B cell (primary cell): ENCODE results near the gene NT5DC3. TPM values are rescaled to one million over a fixed set of nuclear protein-coding genes. Genes with fewer than 3 reads are reported as not detected.

Source experiments
- ATAC-seq: fragments of 200-7000 bp; cut with Tn5 transposase; one replicate; pipeline ENCODE4 v1.10.0; 2021; ENCODE audit warnings: low read depth, mild to moderate bottlenecking, moderate number of reproducible peaks, moderate library complexity
- CTCF ChIA-PET: fragments of 350-600 bp; sonication (Branson Sonifier 250); formaldehyde crosslinking; loops from one replicate; lab custom pipeline; 2021; ENCODE audit warnings: antibody characterized with exemption, inconsistent platforms; lab: Charles Lee
- POLR2A ChIA-PET: fragments of 350-600 bp; sonication (Branson Sonifier 250); formaldehyde crosslinking; loops from one replicate; lab custom pipeline; 2021; ENCODE audit warnings: antibody characterized with exemption; lab: Charles Lee
- DNase-seq: peaks from one replicate; pipeline ENCODE4 v3.0.0; 2013
- H2AFZ ChIP-seq: 2 replicates; pipeline ENCODE4 v1.6.1; 2012; ENCODE audit warnings: mild to moderate bottlenecking, low read depth, low read length; ENCODE audit not compliant: insufficient read depth, poor library complexity, severe bottlenecking
- H3K27ac ChIP-seq, 2 donors: 1 replicate in 1 of 2; 2 replicates in 1 of 2; pipeline ENCODE4 v1.5.1; 2012 to 2013; ENCODE audit warnings: low read length in 2 of 2, mild to moderate bottlenecking in 2 of 2, moderate library complexity in 1 of 2
- H3K27me3 ChIP-seq, 4 experiments: fragments of 200-600 bp in 1 of 4; sonication (generic) in 1 of 4; replicated peaks in 1 of 4; 1 replicate in 2 of 4; 2 replicates in 2 of 4; pipeline versions ENCODE4 v1.6.1 to v1.7.0; 2013 to 2016; ENCODE audit warnings: low read length in 3 of 4, mild to moderate bottlenecking in 2 of 4, mixed read lengths in 1 of 4, moderate library complexity in 1 of 4; ENCODE audit not compliant: insufficient read depth in 4 of 4, control insufficient read depth in 3 of 4; ENCODE audit errors: control extremely low read depth in 1 of 4
- H3K36me3 ChIP-seq, 2 experiments: replicated peaks in 1 of 2; 1 replicate in 1 of 2; 2 replicates in 1 of 2; pipeline versions ENCODE4 v1.6.1 to v1.7.1; 2013; ENCODE audit warnings: low read length in 1 of 2; ENCODE audit not compliant: insufficient read depth in 2 of 2, control insufficient read depth in 1 of 2; ENCODE audit errors: control extremely low read depth in 1 of 2, extremely low read depth in 1 of 2
- H3K4me1 ChIP-seq, 2 donors: fragments of 200-600 bp in 1 of 2; sonication (generic) in 1 of 2; 1 replicate in 1 of 2; 2 replicates in 1 of 2; pipeline versions ENCODE4 v1.5.1 to v1.6.1; 2013 to 2017; ENCODE audit warnings: low read length in 2 of 2; ENCODE audit not compliant: control insufficient read depth in 2 of 2, insufficient read depth in 2 of 2
- H3K4me2 ChIP-seq: replicated peaks from 2 replicates; pipeline ENCODE3; 2012; ENCODE audit warnings: mild to moderate bottlenecking, low read depth, low read length; ENCODE audit not compliant: poor library complexity, severe bottlenecking
- H3K4me3 ChIP-seq, 5 experiments: fragments of 200-600 bp in 1 of 5; sonication (generic) in 1 of 5; 1 replicate in 3 of 5; 2 replicates in 2 of 5; pipeline versions ENCODE4 v1.5.1 to v1.7.0; 2011 to 2016; ENCODE audit warnings: low read length in 4 of 5, mild to moderate bottlenecking in 4 of 5, low read depth in 2 of 5, control low read depth in 1 of 5, moderate library complexity in 1 of 5; ENCODE audit not compliant: insufficient read depth in 1 of 5; ENCODE audit errors: control extremely low read depth in 1 of 5, extremely low read depth in 1 of 5
- H3K79me2 ChIP-seq: fragments of 200-600 bp; sonication (generic); one replicate; pipeline ENCODE4 v1.6.0; 2016; ENCODE audit warnings: low read length; ENCODE audit not compliant: control insufficient read depth, insufficient read depth
- H3K9ac ChIP-seq: fragments of 200-600 bp; sonication (generic); 2 replicates; pipeline ENCODE4 v1.6.1; 2017; ENCODE audit warnings: mild to moderate bottlenecking, low read length, moderate library complexity
- H3K9me3 ChIP-seq, 3 donors: one replicate each; pipeline versions ENCODE4 v1.6.1 to v1.7.1; 2013; ENCODE audit warnings: low read length in 2 of 3; ENCODE audit not compliant: control insufficient read depth in 2 of 3, insufficient read depth in 1 of 3; ENCODE audit errors: control extremely low read depth in 1 of 3
- H4K20me1 ChIP-seq: 2 replicates; pipeline ENCODE4 v1.6.0; 2012; ENCODE audit warnings: mild to moderate bottlenecking, low read length; ENCODE audit not compliant: insufficient read depth, control insufficient read depth, poor library complexity, severe bottlenecking
- H3K27ac Mint-ChIP-seq: one replicate; pipeline ENCODE4 v1.8.0; 2021; ENCODE audit warnings: mixed read lengths
- H3K27me3 Mint-ChIP-seq: one replicate; pipeline ENCODE4 v1.8.0; 2021; ENCODE audit warnings: mixed read lengths
- H3K4me1 Mint-ChIP-seq: one replicate; pipeline ENCODE4 v1.8.0; 2021; ENCODE audit warnings: mixed read lengths
- H3K4me3 Mint-ChIP-seq: one replicate; pipeline ENCODE4 v1.8.0; 2021; ENCODE audit warnings: mixed read lengths
- H3K9me3 Mint-ChIP-seq: one replicate; pipeline ENCODE4 v1.8.0; 2022; ENCODE audit warnings: mixed read lengths; ENCODE audit not compliant: insufficient read depth
- EZH2 ChIP-seq: IDR thresholded peaks from 2 replicates; pipeline ENCODE4 v1.6.1; 2012; ENCODE audit warnings: borderline replicate concordance, low read depth, mild to moderate bottlenecking, moderate library complexity, low read length; ENCODE audit not compliant: insufficient read depth, poor library complexity, severe bottlenecking
- WGBS: methylation state at CpG from one replicate; pipeline ENCODE4 v1.1.5; 2013; ENCODE audit warnings: missing lambda C conversion rate; ENCODE audit not compliant: insufficient coverage; 5-methylcytosine and 5-hydroxymethylcytosine counted together
- intact Hi-C: fragments of 100-400 bp; cut with micrococcal nuclease; formaldehyde crosslinking; loops from one replicate; pipeline ENCODE4 v1.10.0; 2022
- polyA plus RNA-seq: library from polyadenylated mRNA; depleted of rRNA; stranded (reverse); fragments of >200 nt; gene quantifications from 2 replicates; pipeline ENCODE4 v1.2.3, GENCODE V29; 2012
- total RNA-seq, 2 donors: library from RNA; stranded (reverse); fragments of 120-200 nt in 1 of 2; gene quantifications; 1 replicate in 1 of 2; 2 replicates in 1 of 2; pipeline versions ENCODE4 v1.2.3 to v1.2.4, GENCODE V29; 2013 to 2022
- TF ChIP-seq, protein P1 (sequence below): fragments of 200-600 bp; IDR thresholded peaks from one replicate; pipeline ENCODE4 v1.8.0; 2022; ENCODE audit warnings: antibody characterized with exemption, mild to moderate bottlenecking

The NT5DC3 gene
- total and polyA plus RNA-seq, 2 donors (not counting 1 experiment from before 2014, with no cell fraction given) = 4.4 to 10.6 TPM

- no peak overlapping the region for H3K9ac ChIP-seq
- H3K4me2 ChIP-seq = no peak overlapping the region
- TF ChIP-seq, protein P1, sequence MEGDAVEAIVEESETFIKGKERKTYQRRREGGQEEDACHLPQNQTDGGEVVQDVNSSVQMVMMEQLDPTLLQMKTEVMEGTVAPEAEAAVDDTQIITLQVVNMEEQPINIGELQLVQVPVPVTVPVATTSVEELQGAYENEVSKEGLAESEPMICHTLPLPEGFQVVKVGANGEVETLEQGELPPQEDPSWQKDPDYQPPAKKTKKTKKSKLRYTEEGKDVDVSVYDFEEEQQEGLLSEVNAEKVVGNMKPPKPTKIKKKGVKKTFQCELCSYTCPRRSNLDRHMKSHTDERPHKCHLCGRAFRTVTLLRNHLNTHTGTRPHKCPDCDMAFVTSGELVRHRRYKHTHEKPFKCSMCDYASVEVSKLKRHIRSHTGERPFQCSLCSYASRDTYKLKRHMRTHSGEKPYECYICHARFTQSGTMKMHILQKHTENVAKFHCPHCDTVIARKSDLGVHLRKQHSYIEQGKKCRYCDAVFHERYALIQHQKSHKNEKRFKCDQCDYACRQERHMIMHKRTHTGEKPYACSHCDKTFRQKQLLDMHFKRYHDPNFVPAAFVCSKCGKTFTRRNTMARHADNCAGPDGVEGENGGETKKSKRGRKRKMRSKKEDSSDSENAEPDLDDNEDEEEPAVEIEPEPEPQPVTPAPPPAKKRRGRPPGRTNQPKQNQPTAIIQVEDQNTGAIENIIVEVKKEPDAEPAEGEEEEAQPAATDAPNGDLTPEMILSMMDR = no peak
- TF ChIP-seq EZH2 = no peak
- H3K4me3 Mint-ChIP-seq = no peak overlapping the region
- no peaks in the 10 kb centered on the region for H4K20me1 ChIP-seq
- H3K4me1 Mint-ChIP-seq = peaks cover 34% of the 10 kb centered on the region
- no peak overlapping the region for H3K27ac ChIP-seq
- intact Hi-C loops = loop anchor here (5.0 kb wide), 1 partner anchor 87 kb away; the partner anchor contains the start of gene TDG
- no peak overlapping the region for H2AFZ ChIP-seq
- DNase-seq (peak; percentile 44), ATAC-seq (no peak)
- no peak overlapping the region for H3K4me3 ChIP-seq
- peaks cover 15 to 20% of the 10 kb centered on the region in 2 donors for H3K4me1 ChIP-seq
- ChIA-PET CTCF (interaction anchor here (0.8 to 5.4 kb wide), 11 partner anchors 9 to 933 kb away, joined by 3 to 46 read pairs (median 3); partner anchors contain the start of genes HSP90B1 and TDG), POLR2A (interaction anchor here (1.0 to 1.2 kb wide), 2 partner anchors 49 to 85 kb away, joined by 3 read pairs; partner anchors contain the start of gene TDG)
- no peaks in the 10 kb centered on the region for H3K36me3 ChIP-seq
- no peaks in the 10 kb centered on the region for H3K27me3 ChIP-seq
- no peaks in the 10 kb centered on the region for H3K9me3 Mint-ChIP-seq
- H3K27ac Mint-ChIP-seq = no peak overlapping the region
- H3K27me3 Mint-ChIP-seq = no peaks in the 10 kb centered on the region
- no peaks in the 10 kb centered on the region for H3K79me2 ChIP-seq
- 34% methylated on average over 5 of the region's 8 CpGs for WGBS
- H3K9me3 ChIP-seq = no peaks in the 10 kb centered on the region
Measured at GRCh38 chr12:103880299-103881142, 39.5 kb upstream of the NT5DC3 start.

DNA sequence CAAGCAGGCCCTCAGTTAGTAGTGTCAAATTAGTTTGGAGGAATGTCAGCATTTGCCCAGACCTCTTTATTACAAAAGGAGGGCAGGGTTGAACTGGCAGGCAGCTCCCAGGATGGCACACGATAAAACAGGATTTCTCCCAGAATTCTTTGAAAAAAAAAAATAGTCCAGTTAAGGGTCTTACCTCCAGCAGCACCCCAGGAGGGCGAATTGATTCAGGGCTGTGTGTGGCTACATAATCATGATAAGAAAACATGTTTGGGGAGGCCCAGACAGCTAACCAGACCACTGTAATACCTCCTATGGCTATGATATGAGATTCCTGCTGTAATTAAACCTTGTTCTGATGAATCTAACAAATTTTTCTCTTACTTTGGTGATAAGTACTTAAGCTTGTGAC, 38.8 kb upstream of the NT5DC3 start:
- CTCF ChIA-PET = interaction anchor here (0.8 to 5.4 kb wide), 11 partner anchors 9 to 932 kb away, joined by 3 to 46 read pairs (median 3); partner anchors contain the start of genes HSP90B1 and TDG
- WGBS = no CpG with 5 or more reads among the region's 2 CpGs
- H3K9me3 Mint-ChIP-seq = no peaks in the 10 kb centered on the region
- no peak overlapping the region for H3K4me3 Mint-ChIP-seq
- H3K27me3 Mint-ChIP-seq = no peaks in the 10 kb centered on the region
- peaks cover 34% of the 10 kb centered on the region for H3K4me1 Mint-ChIP-seq
- Histone ChIP-seq H3K79me2 (no peaks in the 10 kb centered on the region), H3K9me3 (no peaks in the 10 kb centered on the region), H3K27ac (no peak overlapping the region), H3K36me3 (no peaks in the 10 kb centered on the region), H3K27me3 (no peaks in the 10 kb centered on the region), H3K4me3 (no peak overlapping the region), H3K9ac (no peak overlapping the region), H4K20me1 (no peaks in the 10 kb centered on the region), H3K4me1 (peaks cover 15 to 20% of the 10 kb centered on the region in 2 donors), H3K4me2 (no peak overlapping the region), H2AFZ (no peak overlapping the region)
- DNase-seq (no peak), ATAC-seq (no peak)
- POLR2A ChIA-PET = interaction anchor here (1.0 to 1.2 kb wide), 2 partner anchors 50 to 86 kb away, joined by 3 read pairs; partner anchors contain the start of gene TDG
- intact Hi-C loops = loop anchor here (5.0 kb wide), 1 partner anchor 87 kb away; the partner anchor contains the start of gene TDG
- H3K27ac Mint-ChIP-seq = no peak overlapping the region
- no peak for TF ChIP-seq EZH2
- TF ChIP-seq, protein P1 = no peak
